H9 (cell line): Measurements from ENCODE around the gene RAB31. TPM values are rescaled to one million over a fixed set of nuclear protein-coding genes. Genes with fewer than 3 reads are reported as not detected.
A peak's percentile ranks its signal among the peaks of the same experiment; 100 is the strongest.

ENCODE experiments used
- DNase-seq: peaks from one replicate; pipeline ENCODE4 v3.0.0-alpha.2; 2017
- H2AFZ ChIP-seq: one replicate; pipeline ENCODE4 v1.6.1; 2013; ENCODE audit warnings: mild to moderate bottlenecking, low read length, control low read depth, moderate library complexity
- H2AK5ac ChIP-seq: 2 replicates; pipeline ENCODE4 v1.6.1; 2013; ENCODE audit warnings: low read length, control low read depth, mixed read lengths; ENCODE audit not compliant: insufficient read length
- H2BK120ac ChIP-seq: one replicate; pipeline ENCODE4 v1.6.1; 2013; ENCODE audit warnings: low read depth, mild to moderate bottlenecking, low read length, control low read depth, inconsistent platforms; ENCODE audit not compliant: poor library complexity, severe bottlenecking
- H2BK12ac ChIP-seq: 2 replicates; pipeline ENCODE4 v1.6.1; 2013; ENCODE audit warnings: low read length, control low read depth, mixed read lengths, low read depth; ENCODE audit not compliant: insufficient read length
- H2BK15ac ChIP-seq: 2 replicates; pipeline ENCODE4 v1.6.1; 2013; ENCODE audit warnings: low read depth, low read length, control low read depth
- H2BK20ac ChIP-seq: one replicate; pipeline ENCODE4 v1.6.1; 2013; ENCODE audit warnings: low read depth, mild to moderate bottlenecking, low read length, control low read depth, inconsistent platforms; ENCODE audit not compliant: poor library complexity, severe bottlenecking
- H2BK5ac ChIP-seq: 2 replicates; pipeline ENCODE4 v1.6.1; 2013; ENCODE audit warnings: low read length, control low read depth, mixed read lengths; ENCODE audit not compliant: insufficient read length
- H3K14ac ChIP-seq: 2 replicates; pipeline ENCODE4 v1.6.1; 2013; ENCODE audit warnings: low read length, control low read depth; ENCODE audit not compliant: insufficient read depth
- H3K18ac ChIP-seq: 2 replicates; pipeline ENCODE4 v1.6.1; 2013; ENCODE audit warnings: low read depth, mild to moderate bottlenecking, mixed read lengths, low read length, control low read depth; ENCODE audit not compliant: insufficient read length
- H3K23ac ChIP-seq: 2 replicates; pipeline ENCODE4 v1.6.1; 2013; ENCODE audit warnings: low read length, control low read depth, mixed read lengths, low read depth; ENCODE audit not compliant: insufficient read length
- H3K23me2 ChIP-seq: 2 replicates; pipeline ENCODE4 v1.6.1; 2013; ENCODE audit warnings: low read depth, mild to moderate bottlenecking, mixed read lengths, low read length, control low read depth; ENCODE audit not compliant: insufficient read length, poor library complexity, severe bottlenecking
- H3K27ac ChIP-seq: 2 replicates; pipeline ENCODE4 v1.5.1; 2013; ENCODE audit warnings: low read length, control low read depth, mixed read lengths, low read depth; ENCODE audit not compliant: insufficient read length
- H3K27me3 ChIP-seq: 2 replicates; pipeline ENCODE4 v1.6.1; 2013; ENCODE audit warnings: low read length, control low read depth, inconsistent platforms; ENCODE audit not compliant: insufficient read depth
- H3K4ac ChIP-seq: 2 replicates; pipeline ENCODE4 v1.6.1; 2013; ENCODE audit warnings: low read depth, mild to moderate bottlenecking, control low read depth, inconsistent platforms, low read length, moderate library complexity
- H3K4me1 ChIP-seq: 2 replicates; pipeline ENCODE4 v1.6.1; 2013; ENCODE audit warnings: low read length, control low read depth, inconsistent platforms; ENCODE audit not compliant: insufficient read depth
- H3K4me2 ChIP-seq: 2 replicates; pipeline ENCODE4 v1.6.1; 2013; ENCODE audit warnings: low read length, control low read depth, mixed read lengths; ENCODE audit not compliant: insufficient read length, insufficient read depth
- H3K56ac ChIP-seq: 2 replicates; pipeline ENCODE4 v1.6.1; 2013; ENCODE audit warnings: low read depth, mild to moderate bottlenecking, mixed read lengths, low read length, control low read depth; ENCODE audit not compliant: insufficient read length
- H3K79me1 ChIP-seq: 2 replicates; pipeline ENCODE4 v1.6.1; 2013; ENCODE audit warnings: low read depth, mild to moderate bottlenecking, moderate library complexity, low read length, control low read depth, inconsistent platforms; ENCODE audit not compliant: insufficient read depth, poor library complexity, severe bottlenecking
- H3K79me2 ChIP-seq: 2 replicates; pipeline ENCODE4 v1.6.1; 2013; ENCODE audit warnings: low read length, control low read depth, inconsistent platforms; ENCODE audit not compliant: insufficient read depth
- H3K9ac ChIP-seq: 2 replicates; pipeline ENCODE4 v1.6.1; 2013; ENCODE audit warnings: low read length, control low read depth, mixed read lengths; ENCODE audit not compliant: insufficient read length; ENCODE audit errors: extremely low read depth
- H3K9me3 ChIP-seq: one replicate; pipeline ENCODE4 v1.6.1; 2013; ENCODE audit warnings: low read depth, low read length, inconsistent platforms; ENCODE audit not compliant: control insufficient read depth
- H3T11ph ChIP-seq: one replicate; pipeline ENCODE4 v1.6.1; 2013; ENCODE audit warnings: mild to moderate bottlenecking, low read length, control low read depth, inconsistent platforms
- H4K20me1 ChIP-seq: one replicate; pipeline ENCODE4 v1.6.1; 2013; ENCODE audit not compliant: control insufficient read depth, insufficient read length, insufficient read depth
- H4K5ac ChIP-seq: 2 replicates; pipeline ENCODE4 v1.6.1; 2013; ENCODE audit warnings: low read depth, mild to moderate bottlenecking, mixed read lengths, low read length, control low read depth; ENCODE audit not compliant: insufficient read length
- H4K8ac ChIP-seq: replicated peaks from 2 replicates; pipeline ENCODE4 v1.6.1; 2013; ENCODE audit warnings: low read length, control low read depth, mixed read lengths, low read depth; ENCODE audit not compliant: insufficient read length
- H4K91ac ChIP-seq: 2 replicates; pipeline ENCODE4 v1.6.1; 2013; ENCODE audit warnings: low read depth, mild to moderate bottlenecking, moderate library complexity, mixed read lengths, low read length, control low read depth; ENCODE audit not compliant: insufficient read length
- H3K27ac Mint-ChIP-seq, 3 experiments: 2 replicates in 2 of 3; 3 replicates in 1 of 3; pipeline ENCODE4 v1.8.0; 2020 to 2021; ENCODE audit warnings: mixed read lengths in 3 of 3, mild to moderate bottlenecking in 1 of 3, moderate library complexity in 1 of 3
- H3K27me3 Mint-ChIP-seq: 2 replicates; pipeline ENCODE4 v1.8.0; 2021; ENCODE audit warnings: low read depth, mild to moderate bottlenecking, moderate library complexity, mixed read lengths
- H3K36me3 Mint-ChIP-seq, 3 experiments: 2 replicates in 2 of 3; 3 replicates in 1 of 3; pipeline ENCODE4 v1.8.0; 2020 to 2021; ENCODE audit warnings: low read depth in 3 of 3, mixed read lengths in 3 of 3; ENCODE audit not compliant: insufficient read depth in 1 of 3
- H3K4me1 Mint-ChIP-seq, 2 experiments: 2 replicates each; pipeline ENCODE4 v1.8.0; 2020; ENCODE audit warnings: mixed read lengths in 2 of 2
- H3K4me3 Mint-ChIP-seq, 2 experiments: 2 replicates in 1 of 2; 3 replicates in 1 of 2; pipeline ENCODE4 v1.8.0; 2020 to 2021; ENCODE audit warnings: mild to moderate bottlenecking in 2 of 2, mixed read lengths in 2 of 2, moderate library complexity in 1 of 2
- H3K9me3 Mint-ChIP-seq, 2 experiments: 2 replicates in 1 of 2; 3 replicates in 1 of 2; pipeline ENCODE4 v1.8.0; 2020; ENCODE audit warnings: mild to moderate bottlenecking in 2 of 2, mixed read lengths in 2 of 2, moderate library complexity in 1 of 2
- CTCF ChIP-seq: fragments of 200-600 bp; sonication (generic); conservative IDR thresholded peaks from 3 replicates; pipeline ENCODE4 v1.8.0; 2021; ENCODE audit warnings: antibody characterized with exemption, mild to moderate bottlenecking
- WGBS: extraction: QIAGEN DNeasy Blood & Tissue Kit; methylation state at CpG from one replicate; pipeline ENCODE4 v1.1.7; 2013; ENCODE audit warnings: missing lambda C conversion rate, low lambda C conversion rate, mixed read lengths; ENCODE audit not compliant: insufficient read length; ENCODE audit errors: extremely low coverage; 5-methylcytosine and 5-hydroxymethylcytosine counted together
- total RNA-seq: library from RNA; stranded (reverse); gene quantifications from 2 replicates; pipeline ENCODE4 v1.2.1, GENCODE V29; 2021

RAB31 gene
- total RNA-seq, 1 experiment from 2014 or later: 22.4 TPM

- Histone ChIP-seq H3K18ac (no peak overlapping the region), H3K9me3 (no peaks in the 10 kb centered on the region), H2BK12ac (no peak overlapping the region), H3K56ac (no peak overlapping the region), H3T11ph (no peak overlapping the region), H4K91ac (no peak overlapping the region), H2AFZ (no peak overlapping the region), H3K4ac (no peak overlapping the region), H3K23ac (no peak overlapping the region), H2AK5ac (no peak overlapping the region), H4K20me1 (no peaks in the 10 kb centered on the region), H3K27ac (no peak overlapping the region), H3K79me2 (no peaks in the 10 kb centered on the region), H3K4me1 (no peaks in the 10 kb centered on the region; the same call in 1 of the 2 replicates), H2BK5ac (no peak overlapping the region), H2BK120ac (no peak overlapping the region), H3K4me2 (no peak overlapping the region), H3K14ac (no peak overlapping the region), H4K8ac (no peak overlapping the region), H3K27me3 (no peaks in the 10 kb centered on the region), H3K79me1 (no peaks in the 10 kb centered on the region), H2BK20ac (no peak overlapping the region), H4K5ac (no peak overlapping the region), H3K23me2 (no peaks in the 10 kb centered on the region), H2BK15ac (no peak overlapping the region), H3K9ac (no peak overlapping the region)
- H3K27me3 Mint-ChIP-seq: no peaks in the 10 kb centered on the region
- no peak overlapping the region for H3K4me3 Mint-ChIP-seq
- peak overlapping the region in 1 of 3 experiments; percentile 93; a peak in 2 of 7 replicates for H3K27ac Mint-ChIP-seq
- peaks cover 3 to 7% of the 10 kb centered on the region in 2 experiments; a peak in 2 of 5 replicates for H3K9me3 Mint-ChIP-seq
- H3K36me3 Mint-ChIP-seq: peaks cover 1 to 8% (median 4%) of the 10 kb centered on the region in 3 experiments; a peak in 3 of 7 replicates
- no peak for DNase-seq
- H3K4me1 Mint-ChIP-seq: peaks cover 15 to 20% of the 10 kb centered on the region in 2 experiments
- TF ChIP-seq CTCF: no peak
- no CpG with 5 or more reads among the region's 4 CpGs for WGBS
These were observed 57.4 kb downstream of the RAB31 start for GRCh38 chr18:9765501-9765900.
